Measurements from ENCODE around the gene SYT5. TPM values are rescaled to one million over a fixed set of nuclear protein-coding genes. Genes with fewer than 3 reads are reported as not detected.

SYT5 gene
- polyA plus RNA-seq, 3 donors = not detected

DNA sequence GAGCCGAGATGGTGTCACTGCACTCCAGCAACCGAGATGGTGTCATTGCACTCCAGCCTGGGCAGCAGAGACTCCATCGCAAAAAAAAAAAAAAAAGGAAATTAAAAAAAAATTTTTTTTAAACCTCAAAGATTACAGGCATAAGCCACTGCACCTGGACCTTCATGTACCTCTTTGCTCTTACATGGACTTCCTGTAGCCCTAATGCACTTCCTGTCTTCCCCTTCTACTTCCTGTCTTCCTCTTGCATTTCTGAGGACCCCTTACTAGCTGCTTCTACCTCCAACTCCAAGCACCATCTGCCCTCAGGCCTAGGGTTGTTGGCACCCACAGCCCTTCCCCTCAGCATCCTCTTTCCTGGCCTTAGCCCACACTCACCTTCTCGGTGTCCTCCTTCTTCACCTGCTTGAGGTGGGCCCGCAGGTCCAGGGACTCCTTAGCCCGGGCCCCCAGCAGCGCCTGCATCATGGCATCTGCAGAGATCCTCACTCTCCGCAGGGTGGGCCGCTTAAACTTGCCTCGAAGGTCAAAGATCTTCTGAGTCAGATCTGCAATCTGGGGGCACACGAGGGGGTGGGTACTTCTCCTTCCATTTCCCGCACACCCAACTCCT, 26.3 kb downstream of the SYT5 start:
- Histone ChIP-seq H3K9ac (ENCODE audit: insufficient read depth, low read length, poor library complexity, severe bottlenecking) (no peak overlapping the region), H3K4me2 (replicated peaks; ENCODE audit: extremely low read depth, low read length, poor library complexity, severe bottlenecking) (no peak overlapping the region), H3K79me2 (ENCODE audit: insufficient read depth, low read length) (no peaks in the 10 kb centered on the region), H3K36me3 (replicated peaks in 1 of 2; ENCODE audit: control insufficient read depth in 1 of 2, insufficient read depth in 2 of 2, low read length in 2 of 2) (no peaks in the 10 kb centered on the region), H2AFZ (ENCODE audit: insufficient read depth, low read depth, low read length, poor library complexity, severe bottlenecking) (no peak overlapping the region), H3K27me3 (ENCODE audit: control insufficient read depth in 2 of 2, insufficient read depth in 2 of 2, low read length in 2 of 2) (peaks cover 12 to 49% of the 10 kb centered on the region in 2 donors), H3K4me1 (ENCODE audit: control insufficient read depth in 1 of 2, insufficient read depth in 2 of 2, low read length in 2 of 2) (peaks cover 5 to 17% of the 10 kb centered on the region in 2 donors), H3K4me3 (replicated peaks in 1 of 3; ENCODE audit: low read depth in 2 of 3, low read length in 3 of 3) (no peak overlapping the region), H3K9me3 (replicated peaks in 1 of 2; ENCODE audit: control insufficient read depth in 1 of 2, insufficient read depth in 1 of 2, low read length in 2 of 2) (peaks cover 8 to 18% of the 10 kb centered on the region in 2 donors), H4K20me1 (ENCODE audit: insufficient read depth, low read length) (no peaks in the 10 kb centered on the region), H3K27ac (ENCODE audit: low read depth in 1 of 2, low read length in 2 of 2) (no peak overlapping the region)
- TF ChIP-seq, protein P1, sequence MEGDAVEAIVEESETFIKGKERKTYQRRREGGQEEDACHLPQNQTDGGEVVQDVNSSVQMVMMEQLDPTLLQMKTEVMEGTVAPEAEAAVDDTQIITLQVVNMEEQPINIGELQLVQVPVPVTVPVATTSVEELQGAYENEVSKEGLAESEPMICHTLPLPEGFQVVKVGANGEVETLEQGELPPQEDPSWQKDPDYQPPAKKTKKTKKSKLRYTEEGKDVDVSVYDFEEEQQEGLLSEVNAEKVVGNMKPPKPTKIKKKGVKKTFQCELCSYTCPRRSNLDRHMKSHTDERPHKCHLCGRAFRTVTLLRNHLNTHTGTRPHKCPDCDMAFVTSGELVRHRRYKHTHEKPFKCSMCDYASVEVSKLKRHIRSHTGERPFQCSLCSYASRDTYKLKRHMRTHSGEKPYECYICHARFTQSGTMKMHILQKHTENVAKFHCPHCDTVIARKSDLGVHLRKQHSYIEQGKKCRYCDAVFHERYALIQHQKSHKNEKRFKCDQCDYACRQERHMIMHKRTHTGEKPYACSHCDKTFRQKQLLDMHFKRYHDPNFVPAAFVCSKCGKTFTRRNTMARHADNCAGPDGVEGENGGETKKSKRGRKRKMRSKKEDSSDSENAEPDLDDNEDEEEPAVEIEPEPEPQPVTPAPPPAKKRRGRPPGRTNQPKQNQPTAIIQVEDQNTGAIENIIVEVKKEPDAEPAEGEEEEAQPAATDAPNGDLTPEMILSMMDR (IDR thresholded peaks at IDR 0.05) = no peak
- intact Hi-C loops (cut with micrococcal nuclease) = no loop called here
- Mint-ChIP-seq H3K9me3 (peaks cover 6 to 25% (median 17%) of the 10 kb centered on the region in 7 donors), H3K27me3 (ENCODE audit: low read depth in 3 of 3) (peaks cover 43 to 67% (median 56%) of the 10 kb centered on the region in 3 donors), H3K36me3 (peaks cover 2 to 6% of the 10 kb centered on the region in 2 donors), H3K4me3 (no peak overlapping the region), H3K4me1 (peaks cover 13% of the 10 kb centered on the region), H3K27ac (no peak overlapping the region)
- no peak for DNase-seq
- 90% methylated on average over 8 of the region's 12 CpGs for WGBS (ENCODE audit: insufficient coverage)

DNA sequence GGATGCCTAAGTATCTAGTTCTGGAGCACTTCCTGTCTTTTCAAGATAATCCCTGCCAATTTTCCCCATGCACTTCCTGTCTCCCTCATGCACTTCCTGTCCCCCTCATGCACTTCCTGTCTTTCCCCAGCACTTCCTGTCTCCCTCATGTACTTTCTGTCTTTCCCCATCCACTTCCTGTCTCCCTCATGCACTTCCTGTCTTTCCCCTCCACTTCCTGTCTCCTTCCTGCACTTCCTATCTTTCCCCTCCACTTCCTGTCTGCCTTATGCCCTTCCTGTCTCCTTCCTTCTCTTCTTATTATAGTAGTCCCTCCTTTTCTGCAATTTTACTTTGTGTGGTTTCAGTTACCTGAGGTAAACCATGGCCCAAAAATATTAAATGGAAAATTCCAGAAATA, 28.1 kb downstream of the SYT5 start:
- no peak overlapping the region for H2AFZ ChIP-seq (ENCODE audit: insufficient read depth, low read depth, low read length, poor library complexity, severe bottlenecking)
- H3K4me1 Mint-ChIP-seq = peaks cover 14% of the 10 kb centered on the region
- H3K4me2 ChIP-seq (replicated peaks; ENCODE audit: extremely low read depth, low read length, poor library complexity, severe bottlenecking) = no peak overlapping the region
- H3K9me3 ChIP-seq (replicated peaks in 1 of 2; ENCODE audit: control insufficient read depth in 1 of 2, insufficient read depth in 1 of 2, low read length in 2 of 2) = peaks cover 8 to 18% of the 10 kb centered on the region in 2 donors
- peaks cover 6 to 25% (median 17%) of the 10 kb centered on the region in 7 donors for H3K9me3 Mint-ChIP-seq
- no peaks in the 10 kb centered on the region for H3K36me3 ChIP-seq (replicated peaks in 1 of 2; ENCODE audit: control insufficient read depth in 1 of 2, insufficient read depth in 2 of 2, low read length in 2 of 2)
- no peak overlapping the region for H3K4me3 ChIP-seq (replicated peaks in 1 of 3; ENCODE audit: low read depth in 2 of 3, low read length in 3 of 3)
- H3K36me3 Mint-ChIP-seq = peaks cover 2 to 6% of the 10 kb centered on the region in 2 donors
- no peak for DNase-seq
- H3K27ac Mint-ChIP-seq = peak overlapping the region in 4 of 7 donors; percentile 30 to 68 (median 56)
- H3K79me2 ChIP-seq (ENCODE audit: insufficient read depth, low read length) = no peaks in the 10 kb centered on the region
- intact Hi-C loops (cut with micrococcal nuclease) = no loop called here
- no peak overlapping the region for H3K27ac ChIP-seq (ENCODE audit: low read depth in 1 of 2, low read length in 2 of 2)
- peaks cover 17 to 50% of the 10 kb centered on the region in 2 donors for H3K27me3 ChIP-seq (ENCODE audit: control insufficient read depth in 2 of 2, insufficient read depth in 2 of 2, low read length in 2 of 2)
- peak overlapping the region in 1 of 2 donors; percentile 62 for H3K4me3 Mint-ChIP-seq
- TF ChIP-seq, protein P1 (IDR thresholded peaks at IDR 0.05) = no peak
- no peaks in the 10 kb centered on the region for H4K20me1 ChIP-seq (ENCODE audit: insufficient read depth, low read length)
- H3K9ac ChIP-seq (ENCODE audit: insufficient read depth, low read length, poor library complexity, severe bottlenecking) = no peak overlapping the region
- peaks cover 49 to 67% (median 56%) of the 10 kb centered on the region in 3 donors for H3K27me3 Mint-ChIP-seq (ENCODE audit: low read depth in 3 of 3)
- peaks cover 5 to 13% of the 10 kb centered on the region in 2 donors for H3K4me1 ChIP-seq (ENCODE audit: control insufficient read depth in 1 of 2, insufficient read depth in 2 of 2, low read length in 2 of 2)
